Aorta (tissue), 5 donors: ENCODE results near the gene CRTAP. TPM values are rescaled to one million over a fixed set of nuclear protein-coding genes. Genes with fewer than 3 reads are reported as not detected.
A peak's percentile ranks its signal among the peaks of the same experiment; 100 is the strongest.
"Not testable (repeated sequence)": the region's sequence is repeated elsewhere in the genome, so short reads cannot be mapped to it uniquely, and the experiment has no call there.

ENCODE experiments used
- ATAC-seq: fragments of 200-7000 bp; cut with Tn5 transposase; one replicate; pipeline ENCODE4 v1.9.1; 2022; ENCODE audit warnings: moderate library complexity; ENCODE audit not compliant: low FRiP score
- DNase-seq, 2 donors: peaks; one replicate each; pipeline ENCODE4 v3.0.0-alpha.2; 2020
- H3K27ac ChIP-seq, 2 donors: one replicate each; pipeline ENCODE4 v1.5.1; 2013; ENCODE audit warnings: low read length in 2 of 2, mild to moderate bottlenecking in 2 of 2, moderate library complexity in 2 of 2, control low read depth in 1 of 2, inconsistent platforms in 1 of 2, low read depth in 1 of 2
- H3K27me3 ChIP-seq, 2 donors: one replicate each; pipeline ENCODE4 v1.6.1; 2013; ENCODE audit warnings: control low read depth in 1 of 2, low read length in 1 of 2, mild to moderate bottlenecking in 1 of 2, moderate library complexity in 1 of 2; ENCODE audit not compliant: insufficient read depth in 2 of 2, control insufficient read depth in 1 of 2
- H3K36me3 ChIP-seq, 2 donors: one replicate each; pipeline ENCODE4 v1.6.1; 2013; ENCODE audit warnings: control low read depth in 1 of 2, low read length in 1 of 2, mild to moderate bottlenecking in 1 of 2; ENCODE audit not compliant: insufficient read depth in 2 of 2, control insufficient read depth in 1 of 2
- H3K4me1 ChIP-seq, 2 donors: one replicate each; pipeline ENCODE4 v1.6.1; 2013; ENCODE audit warnings: low read length in 2 of 2, control low read depth in 1 of 2, mild to moderate bottlenecking in 1 of 2, moderate library complexity in 1 of 2; ENCODE audit not compliant: insufficient read depth in 2 of 2, control insufficient read depth in 1 of 2
- H3K4me3 ChIP-seq, 2 donors: one replicate each; pipeline ENCODE4 v1.5.1; 2013; ENCODE audit warnings: low read length in 2 of 2, control low read depth in 1 of 2, mild to moderate bottlenecking in 1 of 2
- H3K9me3 ChIP-seq: one replicate; pipeline ENCODE4 v1.6.1; 2013; ENCODE audit warnings: mild to moderate bottlenecking, low read length; ENCODE audit not compliant: control insufficient read depth
- WGBS, 2 donors: extraction: QIAGEN DNeasy Blood & Tissue Kit; methylation state at CpG; one replicate each; pipeline ENCODE4 v1.1.7; 2013; 5-methylcytosine and 5-hydroxymethylcytosine counted together
- intact Hi-C, 2 donors: fragments of 100-400 bp; cut with DNase I; formaldehyde crosslinking; loops; one replicate each; pipeline versions ENCODE4 v1.14.2 to v1.15.0; 2022
- long read RNA-seq, 2 donors: library from polyadenylated mRNA; unstranded; transcript quantifications; one replicate each; pipeline ENCODE4 v2.0.0, GENCODE V29; 2020 to 2021
- polyA plus RNA-seq, 2 donors: library from polyadenylated mRNA; stranded (reverse); fragments of 200-250 nt; gene quantifications; one replicate each; pipeline ENCODE4 v1.2.3, GENCODE V29; 2013
- total RNA-seq, 2 donors: library from RNA; stranded (reverse); fragmentation: NEBNext Ultra II Directional; extraction: Animal tissue kit (Norgen Biotek cat#: 25700); gene quantifications; one replicate each; pipeline ENCODE4 v1.2.1, GENCODE V29; 2021
- donor health status: healthy with polysubstance abuse.
- donor health status: Bipolar disorder and iron deficiency.
- donor health status: DM: no; HTN: no; CAD: no.
- donor health status: DM: no; HTN: no; CAD: no.
- donor health status: DM: yes; HTN: yes; CAD: no.

CRTAP gene
- total RNA-seq (100 to 1,000 TPM; 297 to 370 TPM), polyA plus RNA-seq (100 to 1,000 TPM; 282 to 287 TPM)
- long read RNA-seq, donor 1, full-length matches to known transcripts = 959 of 1,096 reads
- long read RNA-seq, donor 1, partial matches to known transcripts = 4 of 1,096 reads
- long read RNA-seq, donor 1, other reads (novel, unspliced or antisense) = 133 of 1,096 reads
- long read RNA-seq, donor 2, full-length matches to known transcripts = 162 of 201 reads
- long read RNA-seq, donor 2, partial matches to known transcripts = 11 of 201 reads
- long read RNA-seq, donor 2, other reads (novel, unspliced or antisense) = 28 of 201 reads

GRCh38 chr3:33113772-33114621 is at the start of gene CRTAP:
CRTAP (plus strand) TSS chr3:33114014; CDS start chr3:33114078, 64 bp downstream.
- Histone ChIP-seq H3K36me3 (no peaks in the 10 kb centered on the region), H3K4me1 (no peaks in the 10 kb centered on the region), H3K27ac (peak within 1 kb of the TSS; percentile 83 to 90), H3K4me3 (peak within 1 kb of the TSS; percentile 29 to 60), H3K27me3 (no peaks in the 10 kb centered on the region), H3K9me3 (no peaks in the 10 kb centered on the region)
- WGBS, 2 donors = 0 to 1% methylated on average over 82 to 98 of the region's 98 CpGs
- intact Hi-C loops = loop anchor here in 1 of 2 donors (1.0 kb wide), 1 partner anchor 17 kb away; the partner anchor contains the start of genes GLB1 and TMPPE
- DNase-seq (peak; percentile 98 to 99), ATAC-seq (peak; percentile 98)

GRCh38 chr3:33064929-33065328 is 48.9 kb upstream of the CRTAP start:
- no peaks in the 10 kb centered on the region for H3K4me1 ChIP-seq
- WGBS, 2 donors = 94 to 95% methylated on average over 2 of the region's 2 CpGs
- DNase-seq (no peak), ATAC-seq (no peak)
- no peaks in the 10 kb centered on the region for H3K9me3 ChIP-seq
- no peaks in the 10 kb centered on the region for H3K27me3 ChIP-seq
- H3K4me3 ChIP-seq = no peak overlapping the region
- intact Hi-C loops = no loop called here
- peaks cover 0 to 4% of the 10 kb centered on the region in 2 donors for H3K36me3 ChIP-seq
- H3K27ac ChIP-seq = no peak overlapping the region

- Histone ChIP-seq H3K4me1 (no peaks in the 10 kb centered on the region), H3K27ac (no peak overlapping the region), H3K4me3 (no peak overlapping the region), H3K27me3 (no peaks in the 10 kb centered on the region), H3K9me3 (no peaks in the 10 kb centered on the region), H3K36me3 (peaks cover 0 to 4% of the 10 kb centered on the region in 2 donors)
- intact Hi-C loops = no loop called here
- ATAC-seq = no peak
- 78 to 83% methylated on average over 3 of the region's 3 CpGs for WGBS, 2 donors
- no peak for DNase-seq
These were observed 46.3 kb upstream of the CRTAP start for GRCh38 chr3:33067484-33067883.

GRCh38 chr3:33069862-33070261 is 44.0 kb upstream of the CRTAP start:
- 72 to 75% methylated on average over 3 of the region's 3 CpGs for WGBS, 2 donors
- H3K27me3 ChIP-seq, H3K4me3 ChIP-seq, ATAC-seq, DNase-seq, H3K9me3 ChIP-seq, H3K27ac ChIP-seq, H3K4me1 ChIP-seq, H3K36me3 ChIP-seq: not testable (repeated sequence)
- intact Hi-C loops = loop anchor here in 1 of 2 donors (10.0 kb wide), 1 partner anchor 125 kb away; no protein-coding TSS in a partner anchor

- Histone ChIP-seq H3K9me3 (no peaks in the 10 kb centered on the region), H3K27me3 (no peaks in the 10 kb centered on the region), H3K27ac (no peak overlapping the region), H3K4me3 (no peak overlapping the region), H3K4me1 (no peaks in the 10 kb centered on the region), H3K36me3 (no peaks in the 10 kb centered on the region)
- intact Hi-C loops = loop anchor here in 1 of 2 donors (10.0 kb wide), 1 partner anchor 126 kb away; no protein-coding TSS in a partner anchor
- ATAC-seq (no peak), DNase-seq (no peak)
- 95% methylated on average over 4 of the region's 4 CpGs for WGBS, 2 donors
These were observed 42.6 kb upstream of the CRTAP start for GRCh38 chr3:33071181-33071580.

GRCh38 chr3:33071946-33072345 is 41.9 kb upstream of the CRTAP start:
- no peak overlapping the region for H3K27ac ChIP-seq
- DNase-seq = no peak
- intact Hi-C loops = loop anchor here in 1 of 2 donors (10.0 kb wide), 1 partner anchor 127 kb away; no protein-coding TSS in a partner anchor
- no peaks in the 10 kb centered on the region for H3K27me3 ChIP-seq
- no peak overlapping the region for H3K4me3 ChIP-seq
- no peak for ATAC-seq
- no peaks in the 10 kb centered on the region for H3K9me3 ChIP-seq
- H3K36me3 ChIP-seq = no peaks in the 10 kb centered on the region
- H3K4me1 ChIP-seq = no peaks in the 10 kb centered on the region
- 94 to 97% methylated on average over 1 of the region's 1 CpG for WGBS, 2 donors

- Histone ChIP-seq H3K27me3 (no peaks in the 10 kb centered on the region), H3K9me3 (no peaks in the 10 kb centered on the region), H3K4me1 (no peaks in the 10 kb centered on the region), H3K4me3 (no peak overlapping the region), H3K36me3 (no peaks in the 10 kb centered on the region), H3K27ac (no peak overlapping the region)
- DNase-seq = peak in 1 of 2 donors; percentile 63
- intact Hi-C loops = loop anchor here (2.0 to 10.0 kb wide), 2 partner anchors 128 to 130 kb away; no protein-coding TSS in a partner anchor
- ATAC-seq = peak; percentile 68
- 66 to 67% methylated on average over 13 of the region's 13 CpGs for WGBS, 2 donors
These were observed 39.4 kb upstream of the CRTAP start for GRCh38 chr3:33074217-33075067.

GRCh38 chr3:33075995-33076394 is 37.8 kb upstream of the CRTAP start:
- no peaks in the 10 kb centered on the region for H3K4me1 ChIP-seq
- no peaks in the 10 kb centered on the region for H3K36me3 ChIP-seq
- DNase-seq (no peak), ATAC-seq (peak; percentile 59)
- intact Hi-C loops = loop anchor here (2.0 to 10.0 kb wide), 2 partner anchors 129 to 131 kb away; no protein-coding TSS in a partner anchor
- no peaks in the 10 kb centered on the region for H3K27me3 ChIP-seq
- no peaks in the 10 kb centered on the region for H3K9me3 ChIP-seq
- WGBS, 2 donors = 50 to 51% methylated on average over 4 to 6 of the region's 6 CpGs
- no peak overlapping the region for H3K27ac ChIP-seq
- H3K4me3 ChIP-seq = no peak overlapping the region
